Measurements from ENCODE around the gene UVRAG.
"Not testable (repeated sequence)": the region's sequence is repeated elsewhere in the genome, so short reads cannot be mapped to it uniquely, and the experiment has no call there.

The UVRAG gene

DNA sequence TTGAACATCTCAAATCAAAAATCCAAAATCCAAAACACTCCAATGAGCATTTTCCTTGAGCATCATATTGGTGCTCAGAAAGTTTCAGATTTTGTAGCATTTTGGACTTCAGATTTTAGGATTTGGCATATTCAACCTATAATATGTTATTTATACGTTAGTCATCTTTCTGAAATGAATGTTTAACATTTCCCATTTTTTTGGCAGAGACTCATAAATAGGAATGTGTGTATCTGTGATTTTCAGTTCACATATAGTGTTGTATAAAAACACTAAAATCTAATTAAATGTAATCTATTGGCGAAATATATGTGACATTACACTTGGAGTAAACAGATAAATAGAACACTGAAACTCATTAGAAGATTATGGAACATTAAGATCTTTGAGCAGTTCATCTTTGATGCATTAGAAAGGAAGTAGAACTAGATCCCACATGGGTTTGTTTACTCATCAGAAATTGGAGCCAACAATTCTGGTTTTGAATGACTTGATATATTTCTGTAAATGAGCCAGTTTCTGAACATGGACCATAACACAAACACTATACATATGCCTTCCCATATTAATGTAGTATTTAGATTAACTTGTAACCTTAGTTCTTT, 153.1 kb downstream of the UVRAG start:
- TF ChIP-seq, protein P1, sequence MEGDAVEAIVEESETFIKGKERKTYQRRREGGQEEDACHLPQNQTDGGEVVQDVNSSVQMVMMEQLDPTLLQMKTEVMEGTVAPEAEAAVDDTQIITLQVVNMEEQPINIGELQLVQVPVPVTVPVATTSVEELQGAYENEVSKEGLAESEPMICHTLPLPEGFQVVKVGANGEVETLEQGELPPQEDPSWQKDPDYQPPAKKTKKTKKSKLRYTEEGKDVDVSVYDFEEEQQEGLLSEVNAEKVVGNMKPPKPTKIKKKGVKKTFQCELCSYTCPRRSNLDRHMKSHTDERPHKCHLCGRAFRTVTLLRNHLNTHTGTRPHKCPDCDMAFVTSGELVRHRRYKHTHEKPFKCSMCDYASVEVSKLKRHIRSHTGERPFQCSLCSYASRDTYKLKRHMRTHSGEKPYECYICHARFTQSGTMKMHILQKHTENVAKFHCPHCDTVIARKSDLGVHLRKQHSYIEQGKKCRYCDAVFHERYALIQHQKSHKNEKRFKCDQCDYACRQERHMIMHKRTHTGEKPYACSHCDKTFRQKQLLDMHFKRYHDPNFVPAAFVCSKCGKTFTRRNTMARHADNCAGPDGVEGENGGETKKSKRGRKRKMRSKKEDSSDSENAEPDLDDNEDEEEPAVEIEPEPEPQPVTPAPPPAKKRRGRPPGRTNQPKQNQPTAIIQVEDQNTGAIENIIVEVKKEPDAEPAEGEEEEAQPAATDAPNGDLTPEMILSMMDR (conservative IDR thresholded peaks at IDR 0.05), result no peak

DNA sequence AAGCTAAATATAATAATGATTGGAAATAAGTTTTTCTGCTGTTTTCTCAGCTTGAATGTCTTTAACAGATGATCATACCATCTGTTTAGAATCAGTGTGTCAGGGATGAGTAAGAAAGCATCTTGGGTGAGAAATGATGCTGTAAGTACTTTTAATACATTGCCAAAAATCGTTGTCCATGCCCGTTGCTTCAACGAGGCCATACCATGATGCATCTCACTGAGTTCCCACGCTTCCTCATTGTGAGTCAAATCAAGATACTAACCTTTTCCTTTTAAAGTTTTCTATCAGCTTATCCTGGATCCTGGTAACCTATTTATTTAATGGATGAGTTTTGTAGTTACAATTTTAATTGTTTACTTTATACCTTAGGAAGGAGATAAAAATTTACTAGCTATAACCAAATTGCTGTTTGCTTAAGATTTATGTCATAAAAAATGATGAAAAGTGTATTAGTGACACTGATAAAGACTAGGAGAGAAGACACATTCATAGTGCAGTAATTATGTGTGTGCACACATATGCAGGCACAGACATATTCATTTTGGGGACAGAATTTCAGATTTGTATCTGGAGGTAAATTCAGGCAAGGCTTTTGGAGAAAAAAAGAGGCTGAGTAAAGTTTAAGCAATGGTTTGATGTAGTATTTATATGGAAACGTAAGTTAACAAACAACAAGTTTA, 154.8 kb downstream of the UVRAG start:
- TF ChIP-seq, protein P1 (conservative IDR thresholded peaks at IDR 0.05), result no peak
- peak overlapping the region; percentile 23; the same call in 1 of the 2 replicates for H3K27ac ChIP-seq

More for the DNA sequence above, 153.1 kb downstream of the UVRAG start:
- no peak overlapping the region for H3K27ac ChIP-seq

DNA sequence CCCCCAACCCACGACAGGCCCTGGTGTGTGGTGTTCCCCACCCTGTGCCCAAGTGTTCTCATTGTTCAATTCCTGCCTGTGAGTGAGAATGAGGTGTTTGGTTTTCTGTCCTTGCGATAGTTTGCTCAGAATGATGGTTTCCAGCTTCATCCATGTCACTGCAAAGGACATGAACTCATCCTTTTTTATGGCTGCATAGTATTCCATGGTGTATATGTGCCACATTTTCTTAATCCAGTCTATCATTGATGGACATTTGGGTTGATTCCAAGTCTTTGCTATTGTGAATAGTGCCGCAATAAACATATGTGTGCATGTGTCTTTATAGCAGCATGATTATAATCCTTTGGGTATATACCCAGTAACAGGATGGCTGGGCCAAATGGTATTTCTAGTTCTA, 158.7 kb downstream of the UVRAG start:
- H3K27ac ChIP-seq, result not testable (repeated sequence)

DNA sequence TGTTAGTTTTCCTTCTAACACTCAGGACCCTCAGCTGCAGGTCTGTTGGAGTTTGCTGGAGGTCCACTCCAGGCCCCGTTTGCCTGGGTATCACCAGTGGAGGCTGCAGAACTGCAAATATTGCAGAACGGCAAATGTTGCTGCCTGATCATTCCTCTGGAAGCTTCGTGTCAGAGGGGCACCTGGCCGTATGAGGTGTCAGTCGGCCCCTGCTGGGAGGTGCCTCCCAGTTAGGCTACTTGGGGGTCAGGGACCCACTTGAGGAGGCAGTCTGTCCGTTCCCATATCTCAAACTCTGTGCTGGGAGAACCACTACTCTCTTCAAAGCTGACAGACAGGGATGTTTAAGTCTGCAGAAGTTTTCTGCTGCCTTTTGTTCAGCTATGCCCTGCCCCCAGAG, 164.1 kb downstream of the UVRAG start:
- H3K27ac ChIP-seq, result not testable (repeated sequence)

DNA sequence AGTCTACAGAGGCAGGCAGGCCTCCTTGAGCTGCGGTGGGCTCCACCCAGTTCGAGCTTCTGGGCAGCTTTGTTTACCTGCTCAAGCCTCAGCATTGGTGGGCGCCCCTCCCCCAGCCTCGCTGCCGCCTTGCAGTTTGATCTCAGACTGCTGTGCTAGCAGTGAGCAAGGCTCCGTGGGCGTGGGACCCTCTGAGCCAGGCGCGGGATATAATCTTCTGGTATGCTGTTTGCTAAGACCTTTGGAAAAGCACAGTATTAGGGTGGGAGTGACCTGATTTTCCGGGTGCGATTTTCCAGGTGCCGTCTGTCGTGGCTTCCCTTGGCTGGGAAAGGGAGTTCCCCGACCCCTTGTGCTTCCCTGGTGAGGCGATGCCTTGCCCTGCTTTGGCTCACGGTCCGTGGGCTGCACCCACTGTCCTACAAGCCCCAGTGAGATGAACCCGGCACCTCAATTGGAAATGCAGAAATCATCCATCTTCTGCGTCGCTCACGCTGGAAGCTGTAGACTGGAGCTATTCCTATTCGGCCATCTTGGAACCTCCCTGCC, 164.5 kb downstream of the UVRAG start:
- H3K27ac ChIP-seq, result not testable (repeated sequence)

DNA sequence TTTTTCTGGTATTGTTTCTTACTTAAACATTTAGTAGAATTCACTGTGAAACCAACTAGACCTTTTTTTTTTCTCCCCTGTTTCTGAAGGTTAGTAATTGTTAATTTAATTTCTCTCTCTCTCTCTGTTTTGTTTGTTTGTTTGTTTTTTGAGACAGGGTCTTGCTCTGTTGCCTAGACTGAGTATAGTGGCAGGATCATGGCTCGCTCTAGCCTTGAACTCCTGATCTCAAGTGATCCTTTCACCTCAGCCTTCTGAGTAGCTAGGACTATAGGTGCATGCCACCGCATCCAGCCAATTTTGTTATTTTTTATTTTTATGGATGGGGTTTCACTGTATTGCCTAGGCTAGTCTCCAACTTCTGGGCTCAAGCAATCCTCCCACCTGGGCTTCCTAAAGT, 165.0 kb downstream of the UVRAG start:
- H3K27ac ChIP-seq, result no peak overlapping the region
- TF ChIP-seq, protein P1 (conservative IDR thresholded peaks at IDR 0.05), result no peak

DNA sequence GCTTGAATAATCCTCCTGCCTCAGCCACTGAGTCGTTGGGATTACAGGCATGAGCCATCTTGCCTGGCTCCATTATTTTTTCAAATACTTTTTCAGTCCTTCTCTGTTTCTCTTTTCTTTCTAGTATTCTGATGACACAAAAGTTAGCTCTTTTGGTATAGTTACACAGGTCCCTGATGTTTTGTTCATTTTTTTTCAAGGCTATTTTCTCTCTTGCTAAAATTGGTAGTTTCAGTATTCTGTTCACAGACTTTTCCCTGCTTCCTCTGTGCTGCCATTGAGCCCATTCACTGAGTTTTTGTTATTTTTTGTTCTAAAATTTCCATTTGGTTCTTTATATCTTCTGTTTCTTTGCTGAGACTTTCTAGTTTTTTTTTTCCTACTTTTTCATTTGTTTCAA, 166.5 kb downstream of the UVRAG start:
- H3K27ac ChIP-seq, result no peak overlapping the region
- TF ChIP-seq, protein P1 (conservative IDR thresholded peaks at IDR 0.05), result no peak

DNA sequence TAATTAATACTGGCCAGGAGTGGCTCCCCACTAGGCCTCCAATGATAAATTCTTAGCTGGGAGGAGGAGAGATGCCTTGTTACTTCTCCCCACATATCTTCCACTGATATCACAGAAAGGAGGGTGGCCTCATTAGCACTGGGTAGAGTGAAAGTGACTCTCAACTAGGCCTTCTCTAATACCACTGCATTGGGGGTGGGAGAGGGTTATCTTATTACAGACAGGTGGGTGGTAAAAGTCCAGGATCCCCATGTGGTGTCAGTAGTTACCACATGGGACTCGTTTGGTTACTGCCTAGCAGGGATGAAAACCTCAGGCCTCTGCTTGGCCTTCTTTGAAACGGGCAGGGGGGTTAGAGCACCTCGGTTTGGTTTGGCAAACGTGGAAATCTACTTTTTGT, 167.3 kb downstream of the UVRAG start:
- no peak overlapping the region for H3K27ac ChIP-seq
- TF ChIP-seq, protein P1 (conservative IDR thresholded peaks at IDR 0.05), result no peak

DNA sequence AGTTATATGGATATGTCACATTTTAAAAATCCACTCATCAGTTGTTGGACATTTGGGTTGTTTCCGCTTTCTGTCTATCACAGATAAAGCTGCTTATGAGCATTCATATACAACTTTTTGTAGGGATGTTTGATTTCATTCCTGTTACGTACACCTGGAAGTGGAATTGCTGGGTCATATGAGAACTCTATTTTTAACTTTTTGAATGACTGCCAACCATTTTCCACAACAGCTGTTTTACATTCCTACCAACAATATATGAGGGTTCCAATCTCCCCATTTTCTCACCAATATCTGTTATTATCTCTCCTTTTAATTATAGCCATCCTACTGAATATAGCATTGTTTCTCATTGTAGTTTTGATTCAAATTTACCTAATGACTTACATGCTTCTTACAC, 172.0 kb downstream of the UVRAG start:
- no peak overlapping the region for H3K27ac ChIP-seq
- TF ChIP-seq, protein P1 (conservative IDR thresholded peaks at IDR 0.05), result no peak

Measured in VCaP (cell line).